Stimulated activated effector memory CD8-positive, alpha-beta T cell treated with anti-CD3 and anti-CD28 coated beads, Interleukin-12 subunit alpha, Interleukin-12 subunit beta, amount 100 ng/mL, for 72 hours (primary cell): ENCODE data around the gene RAD51.

ENCODE experiments used
- ATAC-seq: fragments of 150-1000 bp; cut with Tn5 transposase; 2 replicates; pipeline ENCODE4 v1.10.0; 2021
- DNase-seq, 2 donors: peaks; one replicate each; pipeline ENCODE4 v3.0.0; 2021 to 2022; ENCODE audit warnings: low spot score in 2 of 2
- H3K27ac Mint-ChIP-seq: one replicate; pipeline ENCODE4 v1.8.0; 2022; ENCODE audit warnings: mild to moderate bottlenecking, mixed read lengths
- H3K36me3 Mint-ChIP-seq: one replicate; pipeline ENCODE4 v1.8.0; 2022; ENCODE audit warnings: mild to moderate bottlenecking, mixed read lengths
- H3K4me1 Mint-ChIP-seq: one replicate; pipeline ENCODE4 v1.8.0; 2022; ENCODE audit warnings: mixed read lengths
- H3K4me3 Mint-ChIP-seq: one replicate; pipeline ENCODE4 v1.8.0; 2022; ENCODE audit warnings: mild to moderate bottlenecking, mixed read lengths
- H3K9me3 Mint-ChIP-seq: one replicate; pipeline ENCODE4 v1.8.0; 2022; ENCODE audit warnings: mixed read lengths

RAD51 gene

GRCh38 chr15:40696228-40696627 lies 1.3 kb downstream of the RAD51 start:
- Mint-ChIP-seq H3K9me3 (no peaks in the 10 kb centered on the region), H3K4me1 (peaks cover 19% of the 10 kb centered on the region), H3K4me3 (peak overlapping the region; percentile 96), H3K27ac (peak overlapping the region; percentile 98), H3K36me3 (peaks cover 85% of the 10 kb centered on the region)
- DNase-seq (no peak), ATAC-seq (no peak)

GRCh38 chr15:40697916-40698315 lies 2.9 kb downstream of the RAD51 start:
- Mint-ChIP-seq H3K36me3 (peaks cover 95% of the 10 kb centered on the region), H3K9me3 (no peaks in the 10 kb centered on the region), H3K4me1 (peaks cover 19% of the 10 kb centered on the region), H3K4me3 (no peak overlapping the region), H3K27ac (no peak overlapping the region)
- no peak for DNase-seq
- ATAC-seq: no peak

- peaks cover 100% of the 10 kb centered on the region for H3K36me3 Mint-ChIP-seq
- no peak overlapping the region for H3K27ac Mint-ChIP-seq
- H3K4me3 Mint-ChIP-seq: no peak overlapping the region
- no peaks in the 10 kb centered on the region for H3K4me1 Mint-ChIP-seq
- H3K9me3 Mint-ChIP-seq: no peaks in the 10 kb centered on the region
- DNase-seq (no peak), ATAC-seq (no peak)
Measured at GRCh38 chr15:40702077-40702476, 7.1 kb downstream of the RAD51 start.

- ATAC-seq: no peak
- H3K36me3 Mint-ChIP-seq: peaks cover 100% of the 10 kb centered on the region
- H3K27ac Mint-ChIP-seq: no peak overlapping the region
Measured at GRCh38 chr15:40706121-40706520, 11.1 kb downstream of the RAD51 start.

GRCh38 chr15:40714144-40714543 lies 19.2 kb downstream of the RAD51 start:
- Mint-ChIP-seq H3K27ac (no peak overlapping the region), H3K4me3 (no peak overlapping the region), H3K9me3 (no peaks in the 10 kb centered on the region), H3K4me1 (no peaks in the 10 kb centered on the region), H3K36me3 (peaks cover 88% of the 10 kb centered on the region)
- DNase-seq (no peak), ATAC-seq (no peak)

More at GRCh38 chr15:40706121-40706520, 11.1 kb downstream of the RAD51 start:
- DNase-seq: no peak
- H3K4me1 Mint-ChIP-seq: no peaks in the 10 kb centered on the region
- H3K9me3 Mint-ChIP-seq: no peaks in the 10 kb centered on the region
- no peak overlapping the region for H3K4me3 Mint-ChIP-seq

GRCh38 chr15:40716165-40716564 lies 21.2 kb downstream of the RAD51 start:
- Mint-ChIP-seq H3K36me3 (peaks cover 88% of the 10 kb centered on the region), H3K9me3 (no peaks in the 10 kb centered on the region), H3K4me3 (no peak overlapping the region), H3K27ac (no peak overlapping the region), H3K4me1 (no peaks in the 10 kb centered on the region)
- ATAC-seq: no peak
- DNase-seq: no peak

GRCh38 chr15:40721701-40722100 lies 26.7 kb downstream of the RAD51 start:
- ATAC-seq (no peak), DNase-seq (no peak)
- no peaks in the 10 kb centered on the region for H3K9me3 Mint-ChIP-seq
- H3K4me1 Mint-ChIP-seq: peaks cover 8% of the 10 kb centered on the region
- peaks cover 64% of the 10 kb centered on the region for H3K36me3 Mint-ChIP-seq
- no peak overlapping the region for H3K4me3 Mint-ChIP-seq
- no peak overlapping the region for H3K27ac Mint-ChIP-seq

- ATAC-seq: no peak
- no peak for DNase-seq
- H3K27ac Mint-ChIP-seq: no peak overlapping the region
Measured at GRCh38 chr15:40722354-40722753, 27.4 kb downstream of the RAD51 start.

GRCh38 chr15:40722934-40723333 lies 28.0 kb downstream of the RAD51 start:
- Mint-ChIP-seq H3K4me1 (peaks cover 8% of the 10 kb centered on the region), H3K9me3 (no peaks in the 10 kb centered on the region), H3K36me3 (peaks cover 61% of the 10 kb centered on the region), H3K4me3 (no peak overlapping the region), H3K27ac (no peak overlapping the region)
- peak; percentile 58 for ATAC-seq
- DNase-seq: no peak

More at GRCh38 chr15:40722354-40722753, 27.4 kb downstream of the RAD51 start:
- peaks cover 8% of the 10 kb centered on the region for H3K4me1 Mint-ChIP-seq
- no peaks in the 10 kb centered on the region for H3K9me3 Mint-ChIP-seq
- H3K4me3 Mint-ChIP-seq: no peak overlapping the region
- H3K36me3 Mint-ChIP-seq: peaks cover 63% of the 10 kb centered on the region

GRCh38 chr15:40723919-40724318 lies 28.9 kb downstream of the RAD51 start:
- H3K36me3 Mint-ChIP-seq: peaks cover 59% of the 10 kb centered on the region
- no peak for ATAC-seq
- H3K9me3 Mint-ChIP-seq: no peaks in the 10 kb centered on the region
- no peak overlapping the region for H3K4me3 Mint-ChIP-seq
- no peak overlapping the region for H3K27ac Mint-ChIP-seq
- peaks cover 8% of the 10 kb centered on the region for H3K4me1 Mint-ChIP-seq
- DNase-seq: no peak

- DNase-seq (no peak), ATAC-seq (no peak)
- no peak overlapping the region for H3K4me3 Mint-ChIP-seq
- H3K9me3 Mint-ChIP-seq: no peaks in the 10 kb centered on the region
- H3K4me1 Mint-ChIP-seq: no peaks in the 10 kb centered on the region
- H3K36me3 Mint-ChIP-seq: peaks cover 93% of the 10 kb centered on the region
- no peak overlapping the region for H3K27ac Mint-ChIP-seq
Measured at GRCh38 chr15:40731034-40731433, 36.1 kb downstream of the RAD51 start.

GRCh38 chr15:40736575-40736974 lies 41.6 kb downstream of the RAD51 start:
- no peak overlapping the region for H3K4me3 Mint-ChIP-seq
- H3K4me1 Mint-ChIP-seq: no peaks in the 10 kb centered on the region
- ATAC-seq: no peak
- H3K27ac Mint-ChIP-seq: no peak overlapping the region
- no peak for DNase-seq
- H3K36me3 Mint-ChIP-seq: peaks cover 98% of the 10 kb centered on the region
- no peaks in the 10 kb centered on the region for H3K9me3 Mint-ChIP-seq

- no peak overlapping the region for H3K4me3 Mint-ChIP-seq
- peaks cover 98% of the 10 kb centered on the region for H3K36me3 Mint-ChIP-seq
- H3K9me3 Mint-ChIP-seq: no peaks in the 10 kb centered on the region
- no peak overlapping the region for H3K27ac Mint-ChIP-seq
- no peak for DNase-seq
- H3K4me1 Mint-ChIP-seq: no peaks in the 10 kb centered on the region
- ATAC-seq: no peak
Measured at GRCh38 chr15:40737048-40737447, 42.1 kb downstream of the RAD51 start.

- peaks cover 93% of the 10 kb centered on the region for H3K36me3 Mint-ChIP-seq
- no peak for ATAC-seq
- DNase-seq: no peak
- peaks cover 15% of the 10 kb centered on the region for H3K4me1 Mint-ChIP-seq
- H3K4me3 Mint-ChIP-seq: no peak overlapping the region
- H3K9me3 Mint-ChIP-seq: no peaks in the 10 kb centered on the region
- H3K27ac Mint-ChIP-seq: peak overlapping the region; percentile 52
Measured at GRCh38 chr15:40739047-40739446, 44.1 kb downstream of the RAD51 start.

- peaks cover 87% of the 10 kb centered on the region for H3K36me3 Mint-ChIP-seq
- no peaks in the 10 kb centered on the region for H3K9me3 Mint-ChIP-seq
- H3K4me1 Mint-ChIP-seq: peaks cover 23% of the 10 kb centered on the region
- DNase-seq (no peak), ATAC-seq (no peak)
- peak overlapping the region; percentile 52 for H3K27ac Mint-ChIP-seq
- H3K4me3 Mint-ChIP-seq: no peak overlapping the region
Measured at GRCh38 chr15:40739854-40740253, 44.9 kb downstream of the RAD51 start.

GRCh38 chr15:40743485-40743901 lies 48.5 kb downstream of the RAD51 start:
- Mint-ChIP-seq H3K9me3 (no peaks in the 10 kb centered on the region), H3K4me1 (peaks cover 33% of the 10 kb centered on the region), H3K36me3 (peaks cover 64% of the 10 kb centered on the region), H3K27ac (peak overlapping the region; percentile 93), H3K4me3 (peak overlapping the region; percentile 57)
- DNase-seq (no peak), ATAC-seq (peak; percentile 49)
